Left lung (tissue), 10 donors: ENCODE results near the gene RANBP9. TPM values are rescaled to one million over a fixed set of nuclear protein-coding genes. Genes with fewer than 3 reads are reported as not detected.

Source experiments
- ATAC-seq: fragments of 200-7000 bp; cut with Tn5 transposase; one replicate; pipeline ENCODE4 v1.9.1; 2020; ENCODE audit warnings: moderate library complexity
- DNase-seq, 4 donors: peaks; one replicate each; pipeline ENCODE4 v3.0.0-alpha.2; 2013 to 2020
- H3K27ac ChIP-seq, 2 donors: fragments of 200-600 bp; sonication (generic) in 1 of 2; one replicate each; pipeline versions ENCODE4 v1.5.0 to v1.8.0; 2020 to 2021
- H3K27me3 ChIP-seq, 2 donors: fragments of 200-600 bp; sonication (generic) in 1 of 2; one replicate each; pipeline versions ENCODE4 v1.5.0 to v1.8.0; 2020 to 2021
- H3K36me3 ChIP-seq, 2 donors: fragments of 200-600 bp; sonication (generic) in 1 of 2; one replicate each; pipeline versions ENCODE4 v1.5.0 to v1.8.0; 2020 to 2021
- H3K4me1 ChIP-seq, 2 donors: fragments of 200-600 bp; one replicate each; pipeline ENCODE4 v1.8.0; 2021
- H3K4me3 ChIP-seq, 2 donors: fragments of 200-600 bp; sonication (generic) in 1 of 2; one replicate each; pipeline versions ENCODE4 v1.5.0 to v1.8.0; 2020 to 2021; ENCODE audit warnings: mild to moderate bottlenecking in 1 of 2
- H3K9me3 ChIP-seq, 2 donors: fragments of 200-600 bp; sonication (generic) in 1 of 2; one replicate each; pipeline versions ENCODE4 v1.5.0 to v1.8.0; 2020 to 2021
- CTCF ChIP-seq, 2 donors: fragments of 200-600 bp; sonication (generic) in 1 of 2; IDR thresholded peaks; one replicate each; pipeline versions ENCODE4 v1.5.0 to v1.8.0; 2021; ENCODE audit warnings: antibody characterized with exemption in 2 of 2
- intact Hi-C, 2 donors: fragments of 100-400 bp; cut with DNase I; formaldehyde crosslinking; loops; one replicate each; pipeline versions ENCODE4 v1.11.2 to v1.14.2; 2022
- polyA plus RNA-seq, 6 donors: library from polyadenylated mRNA; unstranded; fragments of 120-200 nt; gene quantifications; one replicate each; pipeline ENCODE4 v1.2.1, GENCODE V29; 2013; ENCODE audit not compliant: insufficient read length in 6 of 6
- total RNA-seq, 2 donors: library from RNA; stranded (reverse); fragmentation: NEBNext Ultra II Directional; extraction: Animal tissue kit (Norgen Biotek cat#: 25700); gene quantifications; one replicate each; pipeline ENCODE4 v1.2.1, GENCODE V29; 2021
- donor health status: DM: no; HTN: yes; CAD: no.
- donor health status: DM: no; HTN: no; CAD: no.

Gene RANBP9
- total and polyA plus RNA-seq, 8 donors, result 34.9 to 49.4 (median 45.1) TPM

GRCh38 chr6:13589801-13590200, 121.8 kb downstream of the RANBP9 start:
- TF ChIP-seq CTCF (IDR thresholded peaks at IDR 0.05), result no peak
- H3K36me3 ChIP-seq, result peaks cover 2 to 70% of the 10 kb centered on the region in 2 donors
- intact Hi-C loops, result no loop called here

GRCh38 chr6:13586603-13587542, 124.8 kb downstream of the RANBP9 start:
- ATAC-seq, result no peak
- peaks cover 0 to 54% of the 10 kb centered on the region in 2 donors for H3K36me3 ChIP-seq
- H3K4me3 ChIP-seq, result no peak overlapping the region
- H3K4me1 ChIP-seq, result peaks cover 0 to 2% of the 10 kb centered on the region in 2 donors
- no peak for DNase-seq
- TF ChIP-seq CTCF (IDR thresholded peaks at IDR 0.05), result no peak
- intact Hi-C loops, result no loop called here
- H3K27ac ChIP-seq, result no peak overlapping the region
- H3K9me3 ChIP-seq, result no peaks in the 10 kb centered on the region
- no peaks in the 10 kb centered on the region for H3K27me3 ChIP-seq

More at GRCh38 chr6:13589801-13590200, 121.8 kb downstream of the RANBP9 start:
- Histone ChIP-seq H3K9me3 (no peaks in the 10 kb centered on the region), H3K27ac (no peak overlapping the region), H3K4me1 (no peaks in the 10 kb centered on the region), H3K27me3 (no peaks in the 10 kb centered on the region), H3K4me3 (no peak overlapping the region)
- ATAC-seq, result no peak
- DNase-seq, result no peak

- intact Hi-C loops, result no loop called here
- no peak overlapping the region for H3K4me3 ChIP-seq
- H3K9me3 ChIP-seq, result no peaks in the 10 kb centered on the region
- ATAC-seq (no peak), DNase-seq (no peak)
- no peak for TF ChIP-seq CTCF (IDR thresholded peaks at IDR 0.05)
- H3K27ac ChIP-seq, result peak overlapping the region in 1 of 2 donors; percentile 48
- H3K36me3 ChIP-seq, result peaks cover 0 to 23% of the 10 kb centered on the region in 2 donors
- no peaks in the 10 kb centered on the region for H3K27me3 ChIP-seq
- peaks cover 0 to 21% of the 10 kb centered on the region in 2 donors for H3K4me1 ChIP-seq
Observed at GRCh38 chr6:13581700-13582229, 129.9 kb downstream of the RANBP9 start.

- TF ChIP-seq CTCF (IDR thresholded peaks at IDR 0.05), result no peak
- no peak for DNase-seq
- Histone ChIP-seq H3K27ac (peak overlapping the region in 1 of 2 donors; percentile 48), H3K4me1 (peaks cover 0 to 35% of the 10 kb centered on the region in 2 donors), H3K36me3 (peaks cover 0 to 16% of the 10 kb centered on the region in 2 donors), H3K9me3 (no peaks in the 10 kb centered on the region), H3K4me3 (no peak overlapping the region), H3K27me3 (no peaks in the 10 kb centered on the region)
- intact Hi-C loops, result no loop called here
- ATAC-seq, result no peak
Observed at GRCh38 chr6:13579911-13580310, 131.7 kb downstream of the RANBP9 start.

GRCh38 chr6:13577926-13578325, 133.7 kb downstream of the RANBP9 start:
- H3K9me3 ChIP-seq, result no peaks in the 10 kb centered on the region
- no peaks in the 10 kb centered on the region for H3K27me3 ChIP-seq
- no peak overlapping the region for H3K4me3 ChIP-seq
- peaks cover 0 to 42% of the 10 kb centered on the region in 2 donors for H3K4me1 ChIP-seq
- DNase-seq (no peak), ATAC-seq (no peak)
- TF ChIP-seq CTCF (IDR thresholded peaks at IDR 0.05), result no peak
- peaks cover 0 to 5% of the 10 kb centered on the region in 2 donors for H3K36me3 ChIP-seq
- intact Hi-C loops, result no loop called here
- no peak overlapping the region for H3K27ac ChIP-seq
